HEK293T (cell line): Measurements from ENCODE around the gene CDIPT.

Experiments
- CTCF ChIA-PET: fragments of 350-600 bp; formaldehyde crosslinking; extraction: SDS; loops from one replicate; lab custom pipeline; 2021; ENCODE audit warnings: antibody characterized with exemption, inconsistent platforms; lab: Yijun Ruan, JAX
- POLR2A ChIA-PET: fragments of 350-600 bp; formaldehyde crosslinking; extraction: SDS; loops from one replicate; lab custom pipeline; 2020; ENCODE audit warnings: antibody characterized with exemption, inconsistent platforms; lab: Yijun Ruan, JAX
- DNase-seq: peaks from one replicate; pipeline ENCODE4 v3.0.0; 2012; ENCODE audit warnings: mixed read lengths; ENCODE audit errors: extremely low spot score
- ARNT ChIP-seq: fragments of 450-650 bp; IDR thresholded peaks from 2 replicates; pipeline ENCODE4 v1.6.1; 2017; ENCODE audit warnings: mild to moderate bottlenecking
- BHLHE40 ChIP-seq: fragments of 450-650 bp; IDR thresholded peaks from 2 replicates; pipeline ENCODE4 v1.6.1; 2016; ENCODE audit warnings: mild to moderate bottlenecking, moderate library complexity, borderline replicate concordance
- CTBP1 ChIP-seq: fragments of 450-650 bp; IDR thresholded peaks from 2 replicates; pipeline ENCODE4 v1.6.1; 2016; ENCODE audit warnings: borderline replicate concordance
- ELF4 ChIP-seq: fragments of 450-650 bp; IDR thresholded peaks from 2 replicates; pipeline ENCODE4 v1.6.1; 2017; ENCODE audit warnings: antibody characterized with exemption
- FOXA1 ChIP-seq: fragments of 450-650 bp; IDR thresholded peaks from 2 replicates; pipeline ENCODE4 v1.6.1; 2016; ENCODE audit warnings: mild to moderate bottlenecking
- FOXK2 ChIP-seq: fragments of 450-650 bp; IDR thresholded peaks from 2 replicates; pipeline ENCODE4 v1.6.1; 2016; ENCODE audit warnings: mild to moderate bottlenecking
- FOXM1 ChIP-seq: fragments of 450-650 bp; IDR thresholded peaks from 2 replicates; pipeline ENCODE4 v1.6.1; 2017; ENCODE audit warnings: mild to moderate bottlenecking, borderline replicate concordance
- HDGF ChIP-seq: fragments of 450-650 bp; IDR thresholded peaks from 2 replicates; pipeline ENCODE4 v1.6.1; 2017; ENCODE audit warnings: antibody characterized with exemption, borderline replicate concordance
- L3MBTL2 ChIP-seq: fragments of 450-650 bp; conservative IDR thresholded peaks from 2 replicates; pipeline ENCODE4 v1.6.1; 2016; ENCODE audit warnings: mild to moderate bottlenecking
- LEF1 ChIP-seq: fragments of 450-650 bp; IDR thresholded peaks from 2 replicates; pipeline ENCODE4 v1.6.1; 2017; ENCODE audit warnings: mild to moderate bottlenecking, borderline replicate concordance
- NFRKB ChIP-seq: fragments of 450-650 bp; IDR thresholded peaks from 2 replicates; pipeline ENCODE4 v1.6.1; 2016; ENCODE audit warnings: mild to moderate bottlenecking, moderate library complexity
- SP1 ChIP-seq: fragments of 450-650 bp; IDR thresholded peaks from 2 replicates; pipeline ENCODE4 v1.6.1; 2017
- SUZ12 ChIP-seq: fragments of 450-650 bp; IDR thresholded peaks from 2 replicates; pipeline ENCODE4 v1.6.1; 2016; ENCODE audit warnings: mild to moderate bottlenecking
- TARDBP ChIP-seq: fragments of 450-650 bp; IDR thresholded peaks from 2 replicates; pipeline ENCODE4 v1.6.1; 2016
- ZNF384 ChIP-seq: fragments of 450-650 bp; IDR thresholded peaks from 2 replicates; pipeline ENCODE4 v1.6.1; 2016
- TF ChIP-seq, protein P1 (sequence below): fragments of 450-650 bp; IDR thresholded peaks from 2 replicates; pipeline ENCODE4 v1.6.1; 2016

Gene CDIPT

DNA sequence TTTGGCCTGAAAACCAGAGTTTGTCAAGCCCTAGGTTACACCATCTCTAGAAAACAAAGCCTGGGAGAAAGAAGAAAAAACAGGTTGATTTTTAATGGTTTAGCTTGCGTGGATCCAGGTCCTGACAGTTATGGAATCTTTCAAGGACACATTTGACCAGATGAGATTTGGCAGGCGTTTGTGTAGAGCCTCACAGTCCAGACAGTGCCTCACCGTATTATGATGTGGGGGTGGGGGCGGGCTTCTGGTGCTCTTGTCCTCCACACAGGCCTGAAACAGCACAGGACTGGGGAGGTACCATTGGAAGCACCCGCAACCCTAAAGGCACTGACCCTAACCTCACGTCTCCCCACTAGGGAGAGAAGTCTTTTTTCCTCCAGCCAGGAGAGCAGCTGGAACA lies 23.2 kb downstream of the CDIPT start:
- ChIA-PET CTCF (interaction anchor here (0.6 to 2.4 kb wide), 3 partner anchors 9 to 696 kb away, joined by 3 to 20 read pairs (median 4); no protein-coding TSS in a partner anchor), POLR2A (interaction anchor here (0.6 to 1.2 kb wide), 2 partner anchors 9 to 177 kb away, joined by 3 to 4 read pairs; no protein-coding TSS in a partner anchor)
- no peak for TF ChIP-seq NFRKB
- TF ChIP-seq CTBP1, result no peak
- TF ChIP-seq, protein P1, sequence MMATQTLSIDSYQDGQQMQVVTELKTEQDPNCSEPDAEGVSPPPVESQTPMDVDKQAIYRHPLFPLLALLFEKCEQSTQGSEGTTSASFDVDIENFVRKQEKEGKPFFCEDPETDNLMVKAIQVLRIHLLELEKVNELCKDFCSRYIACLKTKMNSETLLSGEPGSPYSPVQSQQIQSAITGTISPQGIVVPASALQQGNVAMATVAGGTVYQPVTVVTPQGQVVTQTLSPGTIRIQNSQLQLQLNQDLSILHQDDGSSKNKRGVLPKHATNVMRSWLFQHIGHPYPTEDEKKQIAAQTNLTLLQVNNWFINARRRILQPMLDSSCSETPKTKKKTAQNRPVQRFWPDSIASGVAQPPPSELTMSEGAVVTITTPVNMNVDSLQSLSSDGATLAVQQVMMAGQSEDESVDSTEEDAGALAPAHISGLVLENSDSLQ, result no peak
- no peak for TF ChIP-seq FOXA1
- TF ChIP-seq BHLHE40, result no peak
- TF ChIP-seq SP1, result no peak
- no peak for TF ChIP-seq FOXK2
- no peak for TF ChIP-seq ELF4
- no peak for TF ChIP-seq L3MBTL2
- no peak for TF ChIP-seq ARNT
- no peak for TF ChIP-seq LEF1
- no peak for TF ChIP-seq HDGF
- TF ChIP-seq TARDBP, result no peak
- no peak for TF ChIP-seq FOXM1
- no peak for TF ChIP-seq SUZ12
- no peak for TF ChIP-seq ZNF384
- DNase-seq, result no peak

DNA sequence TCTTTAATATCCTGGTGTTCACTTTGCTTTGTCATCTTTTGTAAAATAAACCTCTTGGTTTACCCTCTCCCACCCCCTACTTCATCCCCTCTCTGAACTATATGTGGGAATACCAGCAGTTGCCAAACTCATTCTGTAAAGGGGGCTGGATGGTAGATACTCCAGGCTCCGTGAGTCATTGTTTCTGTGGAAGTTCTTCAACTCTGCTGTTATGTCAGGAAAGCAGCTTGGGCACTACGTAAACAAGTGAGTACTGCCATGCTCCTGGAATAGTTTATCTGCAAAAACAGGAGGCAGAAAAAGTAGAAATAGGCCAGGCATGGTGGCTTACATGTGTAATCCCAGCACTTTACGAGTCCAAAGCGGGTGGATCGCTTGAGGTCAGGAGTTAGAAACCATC lies 25.2 kb downstream of the CDIPT start:
- POLR2A ChIA-PET, result interaction anchor here (1.3 to 1.6 kb wide), 2 partner anchors 17 to 30 kb away, joined by 4 to 5 read pairs; partner anchors contain the start of gene MVP
- no peak for TF ChIP-seq BHLHE40
- no peak for TF ChIP-seq SP1
- TF ChIP-seq ELF4, result no peak
- TF ChIP-seq NFRKB, result no peak
- TF ChIP-seq CTBP1, result no peak
- TF ChIP-seq TARDBP, result no peak
- no peak for TF ChIP-seq LEF1
- TF ChIP-seq SUZ12, result no peak
- TF ChIP-seq, protein P1, result no peak
- no peak for TF ChIP-seq FOXA1
- no peak for TF ChIP-seq ZNF384
- TF ChIP-seq HDGF, result no peak
- TF ChIP-seq L3MBTL2, result no peak
- no peak for TF ChIP-seq FOXK2
- TF ChIP-seq ARNT, result no peak
- CTCF ChIA-PET, result interaction anchor here (2.4 kb wide), 1 partner anchor 11 kb away, joined by 20 read pairs; no protein-coding TSS in a partner anchor

DNA sequence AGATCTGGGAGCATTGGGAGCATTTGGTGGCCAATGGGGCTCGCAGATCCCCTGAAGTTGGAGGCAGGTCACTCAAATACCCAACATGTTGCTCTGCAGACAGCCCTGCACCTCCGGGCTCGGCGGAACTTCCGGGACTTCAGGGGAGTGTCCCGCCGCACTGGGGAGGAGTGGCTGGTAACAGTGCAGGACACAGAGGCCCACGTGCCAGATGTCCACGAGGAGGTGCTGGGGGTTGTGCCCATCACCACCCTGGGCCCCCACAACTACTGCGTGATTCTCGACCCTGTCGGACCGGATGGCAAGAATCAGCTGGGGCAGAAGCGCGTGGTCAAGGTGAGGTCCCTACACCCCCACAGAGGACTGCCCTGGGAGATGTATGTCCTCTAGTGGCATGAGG lies 26.4 kb downstream of the CDIPT start:
- CTCF ChIA-PET, result interaction anchor here (0.6 kb wide), 1 partner anchor 29 kb away, joined by 3 read pairs; no protein-coding TSS in a partner anchor
- no peak for DNase-seq
- POLR2A ChIA-PET, result no interaction called here
- TF ChIP-seq NFRKB, result no peak
- TF ChIP-seq ZNF384, result no peak
- no peak for TF ChIP-seq ARNT
- no peak for TF ChIP-seq BHLHE40
- TF ChIP-seq SP1, result no peak
- no peak for TF ChIP-seq HDGF
- TF ChIP-seq ELF4, result no peak
- TF ChIP-seq FOXA1, result no peak
- no peak for TF ChIP-seq FOXM1
- TF ChIP-seq CTBP1, result no peak
- no peak for TF ChIP-seq TARDBP
- no peak for TF ChIP-seq FOXK2
- TF ChIP-seq, protein P1, result no peak
- TF ChIP-seq L3MBTL2, result no peak

More for the DNA sequence above, 25.2 kb downstream of the CDIPT start:
- DNase-seq, result no peak

DNA sequence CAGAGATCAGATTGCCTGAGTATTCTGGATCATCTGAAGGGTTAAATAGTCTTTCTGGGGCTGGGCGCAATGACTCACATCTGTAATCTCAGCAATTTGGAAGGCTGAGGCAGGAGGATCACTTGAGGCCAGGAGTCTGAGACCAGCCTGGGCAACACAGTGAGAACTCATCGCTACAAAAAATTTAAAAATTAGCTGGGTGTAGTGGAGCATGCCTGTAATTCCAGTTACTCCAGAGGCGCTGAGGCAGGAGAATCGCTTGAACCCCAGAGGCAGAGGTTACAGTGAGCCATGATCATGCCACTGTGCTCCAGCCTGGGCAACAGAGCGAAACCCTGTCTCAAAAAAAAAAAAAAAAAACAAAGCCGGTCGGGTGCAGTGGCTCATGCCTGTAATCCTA lies 27.1 kb downstream of the CDIPT start:
- CTCF ChIA-PET, result interaction anchor here (0.6 to 1.7 kb wide), 2 partner anchors 13 to 30 kb away, joined by 3 to 9 read pairs; no protein-coding TSS in a partner anchor
- no peak for TF ChIP-seq ZNF384
- no peak for TF ChIP-seq SUZ12
- TF ChIP-seq ARNT, result no peak
- no peak for TF ChIP-seq FOXM1
- TF ChIP-seq, protein P1, result no peak
- no peak for DNase-seq
- POLR2A ChIA-PET, result no interaction called here

DNA sequence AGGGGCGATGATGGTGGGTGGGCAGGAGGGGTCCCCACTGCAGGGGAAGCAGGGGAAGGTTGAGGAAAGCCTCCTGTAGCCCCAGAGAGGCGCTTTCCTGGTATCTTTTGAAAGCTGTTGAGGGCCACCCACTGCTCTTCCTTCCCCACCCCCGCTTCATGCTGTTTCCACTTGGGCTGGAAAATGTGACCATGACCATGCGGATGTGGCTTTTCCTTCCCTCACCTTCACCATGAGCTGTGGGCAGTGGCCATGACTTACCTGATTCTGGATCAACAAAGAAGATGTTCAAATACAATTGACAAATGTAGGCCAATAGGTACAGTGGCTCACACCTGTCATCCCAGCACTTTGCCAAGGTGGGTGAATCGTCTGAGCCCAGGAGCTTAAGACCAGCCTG lies 28.9 kb downstream of the CDIPT start:
- no peak for TF ChIP-seq LEF1
- no peak for TF ChIP-seq TARDBP
- no peak for TF ChIP-seq SP1
- no peak for TF ChIP-seq NFRKB
- no peak for TF ChIP-seq BHLHE40
- TF ChIP-seq ZNF384, result no peak
- no peak for TF ChIP-seq FOXM1
- no peak for TF ChIP-seq FOXK2
- no peak for TF ChIP-seq HDGF
- TF ChIP-seq ELF4, result no peak
- TF ChIP-seq L3MBTL2, result no peak
- no peak for TF ChIP-seq FOXA1
- no peak for TF ChIP-seq CTBP1
- TF ChIP-seq SUZ12, result no peak
- TF ChIP-seq, protein P1, result no peak
- TF ChIP-seq ARNT, result no peak
- ChIA-PET POLR2A (interaction anchor here (1.3 kb wide), 1 partner anchor 8 kb away, joined by 4 read pairs; no protein-coding TSS in a partner anchor), CTCF (interaction anchor here (0.6 to 1.7 kb wide), 3 partner anchors 14 to 221 kb away, joined by 3 to 9 read pairs (median 4); no protein-coding TSS in a partner anchor)
- no peak for DNase-seq
